Neural crest cell (in vitro differentiated cells): ENCODE results near the gene ACBD6. TPM values are rescaled to one million over a fixed set of nuclear protein-coding genes. Genes with fewer than 3 reads are reported as not detected.
A peak's percentile ranks its signal among the peaks of the same experiment; 100 is the strongest.

Source experiments
- DNase-seq: peaks from one replicate; pipeline ENCODE4 v3.0.0; 2021; ENCODE audit warnings: low read depth, mixed read lengths, low spot score
- H3K27ac Mint-ChIP-seq: one replicate; pipeline ENCODE4 v1.8.0; 2021; ENCODE audit warnings: mild to moderate bottlenecking, mixed read lengths; ENCODE audit not compliant: unreplicated experiment
- H3K27me3 Mint-ChIP-seq: 2 replicates; pipeline ENCODE4 v1.8.0; 2021; ENCODE audit warnings: low read depth, mild to moderate bottlenecking, mixed read lengths
- H3K36me3 Mint-ChIP-seq: 2 replicates; pipeline ENCODE4 v1.8.0; 2021; ENCODE audit warnings: low read depth, mild to moderate bottlenecking, mixed read lengths
- H3K4me1 Mint-ChIP-seq: 2 replicates; pipeline ENCODE4 v1.8.0; 2021; ENCODE audit warnings: mixed read lengths
- H3K4me3 Mint-ChIP-seq: one replicate; pipeline ENCODE4 v1.8.0; 2021; ENCODE audit warnings: mild to moderate bottlenecking, mixed read lengths
- H3K9me3 Mint-ChIP-seq: 2 replicates; pipeline ENCODE4 v1.8.0; 2021; ENCODE audit warnings: mixed read lengths
- CTCF ChIP-seq: fragments of 200-600 bp; sonication (generic); conservative IDR thresholded peaks from 2 replicates; pipeline ENCODE4 v1.5.0; 2021; ENCODE audit warnings: antibody characterized with exemption, mild to moderate bottlenecking
- total RNA-seq: library from RNA; stranded (reverse); gene quantifications from 2 replicates; pipeline ENCODE4 v1.2.1, GENCODE V29; 2021

Gene ACBD6
- total RNA-seq, 1 donor from 2014 or later, result 59.1 TPM

DNA sequence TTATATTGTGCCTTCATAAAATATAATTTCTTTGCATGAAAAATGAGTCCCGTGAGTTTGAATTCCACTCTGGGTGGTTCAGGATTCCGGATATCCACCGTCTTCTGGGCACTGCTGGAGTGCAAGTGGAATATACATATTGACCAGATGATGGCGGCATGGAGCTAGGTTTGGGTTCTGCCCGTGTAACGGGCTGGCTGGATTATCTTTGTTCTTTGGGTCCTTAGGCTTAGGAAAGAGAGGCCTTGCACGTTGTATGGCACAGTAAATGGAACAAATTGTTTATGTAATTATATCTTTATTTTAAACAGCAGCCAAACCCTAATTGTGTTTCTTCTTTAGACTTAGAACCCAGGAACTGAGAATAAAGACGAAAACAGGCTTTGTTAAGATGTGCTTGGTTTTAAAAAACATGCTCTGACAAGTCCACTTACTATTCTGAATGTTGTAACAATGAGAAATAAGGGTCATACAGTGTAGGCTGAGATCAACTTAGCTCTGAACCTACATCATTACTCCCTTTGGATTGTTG, 13.5 kb upstream of the ACBD6 start:
- H3K27me3 Mint-ChIP-seq, result no peaks in the 10 kb centered on the region
- peak; percentile 68 for DNase-seq
- peaks cover 6% of the 10 kb centered on the region for H3K4me1 Mint-ChIP-seq
- peaks cover 8% of the 10 kb centered on the region for H3K9me3 Mint-ChIP-seq
- peak; percentile 94 for TF ChIP-seq CTCF
- H3K4me3 Mint-ChIP-seq, result no peak overlapping the region
- H3K36me3 Mint-ChIP-seq, result peaks cover 3% of the 10 kb centered on the region
- no peak overlapping the region for H3K27ac Mint-ChIP-seq

DNA sequence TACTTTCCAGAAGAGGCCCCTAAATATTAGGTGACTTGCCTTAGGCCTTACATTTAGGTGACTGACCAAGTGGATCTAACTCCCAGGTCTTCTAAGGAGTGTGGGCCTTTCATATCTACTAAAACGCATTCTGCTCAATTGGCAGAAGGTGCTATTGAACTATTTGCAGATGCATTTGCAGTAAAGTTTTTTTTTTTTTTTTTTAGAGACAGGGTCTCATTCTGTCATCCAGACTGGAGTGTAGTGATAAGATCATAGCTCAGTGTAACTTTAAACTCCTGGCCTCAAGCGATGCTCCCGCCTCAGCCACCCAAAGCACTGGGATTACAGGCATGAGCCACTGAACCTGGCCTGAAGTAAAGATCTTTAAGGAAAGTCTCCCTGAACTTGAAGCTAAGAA, 13.0 kb upstream of the ACBD6 start:
- Mint-ChIP-seq H3K4me3 (no peak overlapping the region), H3K27ac (no peak overlapping the region), H3K9me3 (peaks cover 12% of the 10 kb centered on the region), H3K27me3 (no peaks in the 10 kb centered on the region), H3K4me1 (peaks cover 6% of the 10 kb centered on the region), H3K36me3 (peaks cover 4% of the 10 kb centered on the region)
- DNase-seq, result no peak
- TF ChIP-seq CTCF, result no peak

- peaks cover 6% of the 10 kb centered on the region for H3K4me1 Mint-ChIP-seq
- H3K27ac Mint-ChIP-seq, result no peak overlapping the region
- DNase-seq, result no peak
- H3K27me3 Mint-ChIP-seq, result no peaks in the 10 kb centered on the region
- peaks cover 13% of the 10 kb centered on the region for H3K9me3 Mint-ChIP-seq
- no peak overlapping the region for H3K4me3 Mint-ChIP-seq
- H3K36me3 Mint-ChIP-seq, result peaks cover 10% of the 10 kb centered on the region
- TF ChIP-seq CTCF, result no peak
These were observed 11.2 kb upstream of the ACBD6 start for GRCh38 chr1:180513531-180513930.

- H3K27ac Mint-ChIP-seq, result no peak overlapping the region
- H3K36me3 Mint-ChIP-seq, result peaks cover 12% of the 10 kb centered on the region
- H3K4me3 Mint-ChIP-seq, result no peak overlapping the region
- H3K9me3 Mint-ChIP-seq, result peaks cover 13% of the 10 kb centered on the region
- peaks cover 4% of the 10 kb centered on the region for H3K4me1 Mint-ChIP-seq
- TF ChIP-seq CTCF, result no peak
- no peaks in the 10 kb centered on the region for H3K27me3 Mint-ChIP-seq
- no peak for DNase-seq
These were observed 8.5 kb upstream of the ACBD6 start for GRCh38 chr1:180510882-180511281.

- H3K9me3 Mint-ChIP-seq, result peaks cover 13% of the 10 kb centered on the region
- peaks cover 12% of the 10 kb centered on the region for H3K36me3 Mint-ChIP-seq
- H3K4me1 Mint-ChIP-seq, result no peaks in the 10 kb centered on the region
- H3K27me3 Mint-ChIP-seq, result no peaks in the 10 kb centered on the region
- TF ChIP-seq CTCF, result no peak
- DNase-seq, result no peak
- no peak overlapping the region for H3K4me3 Mint-ChIP-seq
- no peak overlapping the region for H3K27ac Mint-ChIP-seq
These were observed 6.3 kb upstream of the ACBD6 start for GRCh38 chr1:180508725-180509097.
